GM13976 (cell line): ENCODE measurements around the gene COMMD9.

Experiments
- DNase-seq: peaks from one replicate; pipeline ENCODE4 v3.0.0; 2012; ENCODE audit warnings: low spot score
- in situ Hi-C: fragments of 300-500 bp; cut with MboI; formaldehyde crosslinking; loops from one replicate; pipeline ENCODE4 v1.12.0; 2022; ENCODE audit warnings: low sequenced_read_pairs, mixed read lengths, inconsistent platforms; ENCODE audit not compliant: unreplicated experiment
- TF ChIP-seq, protein P1 (sequence below): IDR thresholded peaks from 2 replicates; pipeline ENCODE4 v1.5.1; 2012; ENCODE audit warnings: borderline replicate concordance, mild to moderate bottlenecking; ENCODE audit not compliant: insufficient read depth; ENCODE audit errors: extremely low read depth, missing control alignments, control extremely low read depth

COMMD9 gene

DNA sequence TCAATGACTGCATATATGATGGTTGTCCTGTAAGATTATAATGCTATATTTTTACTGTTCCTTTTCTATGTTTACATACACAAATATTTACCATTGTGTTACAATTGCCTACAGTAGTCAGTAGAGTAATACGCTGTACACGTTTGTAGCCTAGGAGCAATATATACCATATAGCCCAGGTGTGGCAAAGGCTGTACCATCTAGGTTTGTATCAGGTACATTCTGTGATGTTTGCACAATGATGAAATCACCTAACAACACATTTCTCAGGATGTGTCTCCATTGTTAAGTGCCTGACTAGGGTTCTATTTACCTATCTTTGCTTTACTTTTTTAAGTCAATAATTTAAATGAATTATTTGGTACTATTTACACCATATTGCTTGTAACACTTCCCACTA lies 28.8 kb upstream of the COMMD9 start:
- in situ Hi-C loops = no loop called here
- DNase-seq = no peak
- TF ChIP-seq, protein P1, sequence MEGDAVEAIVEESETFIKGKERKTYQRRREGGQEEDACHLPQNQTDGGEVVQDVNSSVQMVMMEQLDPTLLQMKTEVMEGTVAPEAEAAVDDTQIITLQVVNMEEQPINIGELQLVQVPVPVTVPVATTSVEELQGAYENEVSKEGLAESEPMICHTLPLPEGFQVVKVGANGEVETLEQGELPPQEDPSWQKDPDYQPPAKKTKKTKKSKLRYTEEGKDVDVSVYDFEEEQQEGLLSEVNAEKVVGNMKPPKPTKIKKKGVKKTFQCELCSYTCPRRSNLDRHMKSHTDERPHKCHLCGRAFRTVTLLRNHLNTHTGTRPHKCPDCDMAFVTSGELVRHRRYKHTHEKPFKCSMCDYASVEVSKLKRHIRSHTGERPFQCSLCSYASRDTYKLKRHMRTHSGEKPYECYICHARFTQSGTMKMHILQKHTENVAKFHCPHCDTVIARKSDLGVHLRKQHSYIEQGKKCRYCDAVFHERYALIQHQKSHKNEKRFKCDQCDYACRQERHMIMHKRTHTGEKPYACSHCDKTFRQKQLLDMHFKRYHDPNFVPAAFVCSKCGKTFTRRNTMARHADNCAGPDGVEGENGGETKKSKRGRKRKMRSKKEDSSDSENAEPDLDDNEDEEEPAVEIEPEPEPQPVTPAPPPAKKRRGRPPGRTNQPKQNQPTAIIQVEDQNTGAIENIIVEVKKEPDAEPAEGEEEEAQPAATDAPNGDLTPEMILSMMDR = no peak

DNA sequence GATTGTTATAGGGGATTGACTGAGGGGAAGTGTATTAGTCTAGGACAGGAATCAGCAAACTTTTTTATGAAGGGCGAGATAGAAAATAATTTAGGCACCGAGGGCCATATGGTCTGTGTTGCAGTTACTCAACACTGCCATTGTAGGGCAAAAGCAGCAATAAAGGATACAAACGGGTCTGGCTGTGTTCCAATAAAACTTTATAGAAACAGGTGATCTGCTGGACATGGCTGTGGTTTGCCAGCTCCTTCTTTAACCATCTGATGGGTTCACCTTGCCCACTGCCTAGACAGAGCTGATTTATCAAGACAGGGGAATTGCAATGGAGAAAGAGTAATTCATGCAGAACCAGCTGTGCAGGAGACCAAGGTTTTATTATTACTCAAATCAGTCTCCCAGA lies 26.8 kb upstream of the COMMD9 start:
- TF ChIP-seq, protein P1 = no peak
- in situ Hi-C loops = no loop called here
- DNase-seq = no peak

DNA sequence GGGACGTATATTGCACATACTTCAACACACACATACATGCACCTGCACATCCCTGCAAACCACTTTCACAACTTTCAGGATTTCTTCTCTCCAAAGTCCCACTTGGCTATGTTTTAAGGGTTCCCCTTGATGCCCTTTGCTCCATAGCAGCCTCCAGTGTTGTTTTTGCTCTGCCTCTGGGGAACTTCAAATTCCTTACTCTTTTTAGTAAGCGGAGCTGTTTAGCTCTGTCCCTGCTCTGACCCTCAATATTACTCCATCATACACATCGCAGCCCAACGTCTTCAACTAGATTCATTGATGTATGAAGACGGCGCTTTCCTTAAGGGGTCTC lies 25.2 kb upstream of the COMMD9 start:
- TF ChIP-seq, protein P1 = no peak
- DNase-seq = no peak
- in situ Hi-C loops = no loop called here

DNA sequence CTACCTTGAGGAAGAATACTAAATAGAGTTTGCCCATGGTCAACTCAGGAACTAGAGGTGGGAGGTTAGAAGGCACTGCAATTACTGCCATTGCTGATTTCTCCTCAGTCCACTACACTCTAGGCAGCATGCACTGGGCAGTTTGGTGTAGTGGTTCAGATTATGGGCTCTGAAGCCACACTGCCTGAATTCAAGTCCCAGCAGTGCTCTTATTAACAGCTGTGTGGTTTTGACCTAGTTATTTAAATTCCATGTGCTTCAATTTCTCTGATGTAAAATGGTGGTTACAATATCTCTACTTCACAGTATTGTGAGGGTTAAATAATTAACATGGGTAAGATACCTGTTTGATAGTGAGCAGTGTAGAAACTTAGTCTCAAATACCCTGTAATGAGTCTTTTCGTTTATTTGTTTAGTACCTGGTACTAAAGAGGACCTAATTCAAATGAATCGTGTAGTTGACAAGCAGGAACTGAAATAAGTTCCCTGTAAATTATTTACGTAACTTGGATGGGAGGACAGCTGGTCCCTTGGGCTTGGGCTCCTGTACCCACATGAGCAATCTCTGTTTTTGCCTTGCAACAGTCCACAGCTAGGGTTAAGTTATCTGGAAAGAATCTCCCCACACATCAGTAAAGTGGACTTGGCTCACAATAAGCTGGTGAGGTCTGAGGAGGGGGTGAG lies 24.7 kb upstream of the COMMD9 start:
- TF ChIP-seq, protein P1 = no peak
- DNase-seq = no peak
- in situ Hi-C loops = no loop called here

DNA sequence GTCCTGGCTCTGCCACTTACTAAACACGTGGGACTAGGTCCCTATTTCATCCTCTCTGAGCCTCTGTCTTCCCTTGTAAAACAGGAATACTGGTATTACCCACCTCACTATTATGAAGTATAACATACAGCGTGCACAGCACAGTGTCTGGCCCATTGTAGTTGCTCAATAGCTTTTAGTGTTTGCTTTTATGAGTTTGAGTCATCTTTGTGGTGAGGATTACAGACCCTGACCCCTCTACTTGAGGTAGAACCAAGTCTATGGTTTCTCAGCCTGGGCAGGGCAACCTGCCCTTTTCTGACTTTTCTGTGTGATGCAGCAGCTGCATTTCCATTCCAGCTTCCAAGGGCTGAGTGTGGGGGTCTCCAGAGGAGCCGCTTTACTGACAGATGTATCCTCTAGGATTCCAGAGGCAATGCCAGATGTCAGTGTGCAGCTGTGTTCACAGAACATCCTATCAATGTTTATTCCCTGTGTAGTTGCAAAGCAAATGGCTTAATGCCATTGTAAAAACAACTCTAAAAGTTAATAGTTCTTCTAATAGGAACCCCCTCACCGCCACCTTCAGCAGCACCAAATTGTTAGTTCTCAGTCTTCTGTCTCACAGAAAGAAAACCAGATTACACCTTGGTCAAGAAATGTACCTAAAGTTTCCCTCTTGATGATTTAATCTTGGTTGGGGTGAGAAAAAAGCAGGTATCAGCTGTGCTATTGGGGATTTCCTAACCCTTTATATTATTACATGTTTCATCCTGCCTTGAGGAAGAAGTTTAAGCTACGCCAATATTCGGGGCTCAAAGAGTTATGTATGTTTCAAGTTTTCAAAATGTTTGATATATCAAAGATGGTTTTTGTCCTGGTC lies 23.6 kb upstream of the COMMD9 start:
- DNase-seq = no peak
- TF ChIP-seq, protein P1 = no peak
- in situ Hi-C loops = no loop called here

DNA sequence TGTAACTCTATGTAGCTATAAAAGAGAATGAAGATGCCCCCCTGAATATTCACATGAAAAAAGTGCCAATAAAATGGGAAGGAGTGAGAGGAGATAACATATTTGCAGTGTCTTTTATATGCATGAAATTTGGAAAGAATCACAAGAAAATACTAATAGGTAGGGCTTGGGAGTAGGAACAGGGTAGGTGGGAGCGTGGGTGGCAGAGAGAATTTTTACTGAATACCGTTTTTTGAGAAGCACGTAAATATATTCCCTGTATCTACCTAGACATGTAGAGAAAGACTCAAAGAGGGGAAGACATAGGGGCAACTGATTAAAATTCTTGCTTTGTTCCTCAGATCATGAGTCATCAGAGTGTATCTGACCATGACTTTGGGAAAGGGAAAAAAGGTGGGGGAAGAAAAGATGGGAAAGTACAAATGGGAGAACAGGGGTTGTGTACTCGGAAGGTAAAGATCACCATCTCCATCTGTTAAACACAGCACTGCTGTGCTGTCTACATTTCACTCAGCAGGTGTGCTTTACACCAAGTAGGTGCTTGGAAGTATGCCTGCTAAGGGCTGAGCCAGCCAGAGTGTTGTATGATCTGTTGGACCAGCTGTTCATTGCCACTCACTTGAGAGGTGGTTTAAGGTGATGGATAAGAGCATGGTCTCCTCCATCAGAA lies 22.8 kb upstream of the COMMD9 start:
- TF ChIP-seq, protein P1 = no peak
- in situ Hi-C loops = no loop called here
- DNase-seq = no peak
